T-cell (primary cell): ENCODE data around the gene GDAP1L1. TPM values are rescaled to one million over a fixed set of nuclear protein-coding genes. Genes with fewer than 3 reads are reported as not detected.
A peak's percentile ranks its signal among the peaks of the same experiment; 100 is the strongest.

Source experiments
- ATAC-seq, 4 experiments: fragments of 200-7000 bp in 3 of 4; fragments of 150-1000 bp in 1 of 4; cut with Tn5 transposase; replicated peaks in 1 of 4; 1 replicate in 3 of 4; 2 replicates in 1 of 4; pipeline ENCODE4 v1.10.0; 2021; ENCODE audit warnings: moderate library complexity in 3 of 4, mild to moderate bottlenecking in 2 of 4, moderate number of reproducible peaks in 1 of 4
- CTCF ChIA-PET, 2 donors: fragments of 300-600 bp; sonication (Branson Sonifier 250); formaldehyde crosslinking; loops; one replicate each; lab custom pipeline; 2022; ENCODE audit warnings: antibody characterized with exemption in 2 of 2; lab: Charles Lee
- POLR2A ChIA-PET, 2 donors: fragments of 300-600 bp; sonication (Branson Sonifier 250); formaldehyde crosslinking; loops; one replicate each; lab custom pipeline; 2022; ENCODE audit warnings: antibody characterized with exemption in 2 of 2; lab: Charles Lee
- DNase-seq, 35 experiments: peaks; one replicate each; pipeline versions ENCODE4 v3.0.0 to v3.0.0-alpha.2; 2013 to 2023
- H3K27ac ChIP-seq: one replicate; pipeline ENCODE4 v1.5.1; 2013; ENCODE audit warnings: low read length
- H3K27me3 ChIP-seq, 2 experiments: replicated peaks in 1 of 2; 1 replicate in 1 of 2; 2 replicates in 1 of 2; pipeline versions ENCODE4 v1.6.1 to v1.7.0; 2013; ENCODE audit warnings: low read length in 1 of 2, mixed read lengths in 1 of 2; ENCODE audit not compliant: control insufficient read depth in 2 of 2, insufficient read depth in 2 of 2; ENCODE audit errors: extremely low read depth in 1 of 2
- H3K36me3 ChIP-seq, 2 donors: 1 replicate in 1 of 2; 2 replicates in 1 of 2; pipeline versions ENCODE4 v1.6.1 to v1.7.0; 2013; ENCODE audit warnings: low read length in 1 of 2; ENCODE audit not compliant: control insufficient read depth in 2 of 2, insufficient read depth in 1 of 2; ENCODE audit errors: extremely low read depth in 1 of 2
- H3K4me1 ChIP-seq, 2 experiments: 1 replicate in 1 of 2; 2 replicates in 1 of 2; pipeline versions ENCODE4 v1.6.1 to v1.7.0; 2013; ENCODE audit warnings: low read length in 2 of 2, mixed read lengths in 1 of 2; ENCODE audit not compliant: insufficient read depth in 2 of 2, control insufficient read depth in 1 of 2; ENCODE audit errors: extremely low read depth in 1 of 2
- H3K4me3 ChIP-seq, 2 donors: 1 replicate in 1 of 2; 2 replicates in 1 of 2; pipeline versions ENCODE4 v1.5.1 to v1.7.0; 2013; ENCODE audit warnings: mild to moderate bottlenecking in 2 of 2, low read length in 1 of 2, moderate library complexity in 1 of 2; ENCODE audit not compliant: control insufficient read depth in 1 of 2; ENCODE audit errors: extremely low read depth in 1 of 2
- H3K9me3 ChIP-seq: 2 replicates; pipeline ENCODE4 v1.7.0; 2013
- H3K27ac Mint-ChIP-seq, 2 donors: one replicate each; pipeline ENCODE4 v1.8.0; 2020 to 2021; ENCODE audit warnings: mild to moderate bottlenecking in 2 of 2, mixed read lengths in 2 of 2
- H3K27me3 Mint-ChIP-seq, 2 donors: one replicate each; pipeline ENCODE4 v1.8.0; 2021 to 2022; ENCODE audit warnings: mixed read lengths in 2 of 2
- H3K36me3 Mint-ChIP-seq: one replicate; pipeline ENCODE4 v1.8.0; 2021; ENCODE audit warnings: mixed read lengths
- H3K4me1 Mint-ChIP-seq, 3 donors: one replicate each; pipeline ENCODE4 v1.8.0; 2020 to 2022; ENCODE audit warnings: mixed read lengths in 3 of 3, mild to moderate bottlenecking in 1 of 3
- H3K4me3 Mint-ChIP-seq, 3 donors: one replicate each; pipeline ENCODE4 v1.8.0; 2020 to 2022; ENCODE audit warnings: mild to moderate bottlenecking in 3 of 3, mixed read lengths in 3 of 3, moderate library complexity in 3 of 3
- H3K9me3 Mint-ChIP-seq, 3 donors: one replicate each; pipeline ENCODE4 v1.8.0; 2020 to 2022; ENCODE audit warnings: mixed read lengths in 3 of 3
- whole genome bisulfite sequencing: methylation state at CpG from one replicate; pipeline ENCODE4 v1.1.5; 2013; ENCODE audit warnings: missing lambda C conversion rate; ENCODE audit not compliant: insufficient coverage; 5-methylcytosine and 5-hydroxymethylcytosine counted together
- total RNA-seq, 35 experiments: library from RNA in 6 of 35; stranded (reverse) in 6 of 35; fragments of 120-200 nt in 1 of 35; gene quantifications; one replicate each; pipeline versions ENCODE4 v1.2.1 to v1.2.4 and lab custom pipeline; 2013 to 2026

Gene GDAP1L1
- total RNA-seq, 5 donors from 2014 or later (not counting 1 experiment from before 2014, with no cell fraction given) = not detected

DNA sequence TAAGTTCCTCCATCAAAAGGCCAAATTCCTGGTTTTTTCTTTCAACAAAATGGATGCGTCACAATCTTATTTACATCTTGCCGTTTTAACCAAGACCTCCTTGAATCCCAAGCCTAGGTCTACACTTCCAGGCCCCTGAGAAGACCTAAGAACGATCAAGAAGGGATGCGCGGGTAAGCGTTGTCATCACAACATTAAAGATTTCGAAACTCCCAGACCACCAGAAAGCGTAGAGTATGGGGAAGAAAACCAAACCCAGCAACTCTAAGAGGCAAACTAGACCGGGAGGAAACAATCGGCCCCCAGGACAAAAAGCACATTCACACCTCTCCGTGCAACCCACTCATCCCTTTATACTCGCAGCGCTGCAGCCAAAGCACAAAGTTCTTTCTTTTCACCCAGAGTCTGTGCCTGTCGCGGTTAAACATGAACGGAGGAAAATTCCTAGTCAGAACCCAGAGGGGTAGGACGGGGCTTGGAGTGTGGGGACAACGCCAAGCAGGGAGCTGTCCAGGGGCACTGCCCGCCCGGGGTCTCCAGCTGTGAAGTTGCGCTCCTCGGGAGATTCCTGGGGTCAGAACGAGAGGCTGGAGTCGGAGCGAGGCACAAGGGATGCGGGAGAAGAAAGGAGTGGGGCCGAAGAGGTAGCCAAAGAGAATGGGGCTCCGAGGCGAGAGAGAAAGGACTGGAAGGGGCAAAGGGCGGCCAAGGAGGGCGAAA, 37.3 kb upstream of the GDAP1L1 start:
- Histone ChIP-seq H3K4me3 (peak overlapping the region; percentile 85 to 92), H3K36me3 (peaks cover 0 to 15% of the 10 kb centered on the region in 2 donors), H3K27me3 (no peaks in the 10 kb centered on the region), H3K4me1 (peaks cover 25 to 27% of the 10 kb centered on the region in 2 experiments), H3K27ac (peak overlapping the region; percentile 79), H3K9me3 (no peaks in the 10 kb centered on the region)
- H3K36me3 Mint-ChIP-seq = peaks cover 16% of the 10 kb centered on the region
- H3K27ac Mint-ChIP-seq = peak overlapping the region; percentile 92 to 99
- H3K9me3 Mint-ChIP-seq = no peaks in the 10 kb centered on the region
- DNase-seq (peak in 3 of 35 experiments; percentile 6 to 27 (median 12)), ATAC-seq (no peak)
- peaks cover 64 to 71% (median 68%) of the 10 kb centered on the region in 3 donors for H3K4me1 Mint-ChIP-seq
- CTCF ChIA-PET = interaction anchor here in 1 of 2 donors (1.0 to 2.0 kb wide), 2 partner anchors 9 to 20 kb away, joined by 4 to 6 read pairs; no protein-coding TSS in a partner anchor
- peak overlapping the region; percentile 96 to 99 (median 97) for H3K4me3 Mint-ChIP-seq
- no peaks in the 10 kb centered on the region for H3K27me3 Mint-ChIP-seq
- 4% methylated on average over 22 of the region's 31 CpGs for WGBS
- POLR2A ChIA-PET = no interaction called here

DNA sequence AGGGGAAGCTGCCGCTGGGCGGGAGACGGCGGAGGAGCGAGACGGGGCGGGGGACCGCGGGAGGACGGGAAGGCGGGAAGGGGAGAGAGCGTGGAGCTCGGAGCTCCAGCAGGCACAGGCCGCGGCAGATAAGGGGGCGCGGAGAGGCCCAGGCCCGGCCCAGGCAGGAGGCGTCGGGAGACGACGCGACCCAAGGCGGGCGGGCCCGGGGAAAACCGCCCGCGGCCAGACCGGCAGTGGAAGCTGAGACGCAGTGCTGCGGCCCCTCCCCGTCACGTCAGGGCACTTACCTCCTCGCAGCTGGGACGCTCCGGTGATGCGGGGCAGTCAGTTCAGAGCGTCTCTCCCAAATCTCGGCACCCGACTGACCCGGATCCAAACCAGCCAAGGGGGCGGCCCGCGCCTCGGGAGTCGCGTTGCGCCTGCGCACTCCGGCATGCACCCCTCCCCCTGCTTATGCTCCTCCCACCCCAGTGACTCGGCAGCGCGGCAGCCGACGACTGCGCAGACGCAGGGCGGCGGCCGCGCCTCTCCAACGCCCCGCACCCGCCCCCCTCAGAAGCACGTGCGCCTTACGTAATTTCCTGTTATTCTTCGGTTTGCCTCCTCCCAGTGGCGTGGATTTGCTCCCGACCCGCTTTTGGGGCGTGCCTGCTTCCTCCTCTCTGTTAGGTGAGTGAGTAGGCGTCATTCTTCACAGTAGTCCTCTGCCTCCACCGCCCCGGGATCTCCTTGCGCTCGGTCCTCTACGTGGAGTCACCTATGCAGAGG, 36.5 kb upstream of the GDAP1L1 start, which contains the start of gene OSER1:
TSS of gene OSER1 (minus strand) at position 366 of the 771 bp plus-strand sequence. CDS start 3,814 bp downstream, outside the sequence.
- Mint-ChIP-seq H3K9me3 (no peaks in the 10 kb centered on the region), H3K4me1 (peaks cover 71 to 74% (median 74%) of the 10 kb centered on the region in 3 donors), H3K4me3 (peak within 1 kb of the TSS; percentile 96 to 99 (median 97)), H3K36me3 (peaks cover 16% of the 10 kb centered on the region), H3K27me3 (no peaks in the 10 kb centered on the region), H3K27ac (peak within 1 kb of the TSS; percentile 99)
- ChIA-PET CTCF (interaction anchor here in 1 of 2 donors (1.0 kb wide), 1 partner anchor 8 kb away, joined by 4 read pairs; no protein-coding TSS in a partner anchor), POLR2A (no interaction called here)
- Histone ChIP-seq H3K9me3 (no peaks in the 10 kb centered on the region), H3K36me3 (peaks cover 0 to 8% of the 10 kb centered on the region in 2 donors), H3K4me1 (peaks cover 28 to 33% of the 10 kb centered on the region in 2 experiments), H3K27ac (peak within 1 kb of the TSS; percentile 87), H3K4me3 (peak within 1 kb of the TSS; percentile 85 to 92), H3K27me3 (no peaks in the 10 kb centered on the region)
- DNase-seq (peak; percentile 96 to 99 (median 98)), ATAC-seq (peak; percentile 87 to 91 (median 88))
- under 1% methylated on average over 63 of the region's 79 CpGs for WGBS

DNA sequence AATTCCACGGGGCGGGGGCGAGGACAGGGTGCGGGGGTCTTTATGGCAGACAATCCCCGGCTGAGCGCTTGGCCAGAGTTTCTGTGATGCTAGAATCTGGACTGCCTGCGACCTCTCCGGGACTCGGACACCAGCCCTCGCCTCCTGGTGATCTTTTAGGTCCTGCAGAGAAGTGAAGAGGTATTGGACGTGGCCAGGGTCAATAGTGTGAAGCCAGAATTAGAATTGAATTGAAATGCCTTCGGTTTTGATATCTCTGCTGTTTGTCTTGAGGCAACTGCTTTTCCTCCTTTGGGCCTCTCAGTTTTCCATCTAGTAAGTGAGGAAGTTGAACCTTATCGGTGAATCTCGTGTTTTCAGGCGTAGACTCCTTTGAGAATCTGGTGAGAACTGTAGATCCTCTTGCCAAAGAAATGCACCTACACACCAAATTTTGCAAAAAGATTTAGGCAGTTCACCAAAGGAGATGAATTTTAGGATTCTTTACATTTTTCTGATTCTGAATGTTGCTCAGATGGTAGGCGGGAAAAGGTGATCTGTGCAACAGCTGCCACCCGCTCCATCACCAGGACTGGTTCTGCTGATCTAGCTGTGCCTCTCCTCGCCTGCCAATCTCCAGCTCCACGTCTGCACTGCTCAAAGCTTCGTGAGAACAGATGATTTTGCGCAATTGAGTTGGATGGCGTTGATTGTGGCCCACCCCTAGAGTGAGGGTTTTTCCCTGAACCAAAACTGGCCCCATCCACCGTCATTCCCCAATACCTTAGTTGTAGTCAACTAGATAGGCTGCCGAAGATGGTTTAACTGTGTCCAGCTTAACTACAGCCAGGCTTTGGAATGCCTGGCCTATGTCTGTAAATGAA, 35.7 kb upstream of the GDAP1L1 start:
- Histone ChIP-seq H3K4me3 (peak overlapping the region; percentile 78 to 81), H3K36me3 (peaks cover 0 to 2% of the 10 kb centered on the region in 2 donors), H3K27me3 (no peaks in the 10 kb centered on the region), H3K9me3 (no peaks in the 10 kb centered on the region), H3K4me1 (peaks cover 28 to 33% of the 10 kb centered on the region in 2 experiments), H3K27ac (peak overlapping the region; percentile 87)
- DNase-seq = peak in 8 of 35 experiments; percentile 14 to 49 (median 25)
- Mint-ChIP-seq H3K27me3 (no peaks in the 10 kb centered on the region), H3K27ac (peak overlapping the region; percentile 99), H3K9me3 (no peaks in the 10 kb centered on the region), H3K36me3 (peaks cover 16% of the 10 kb centered on the region), H3K4me3 (peak overlapping the region; percentile 96 to 99 (median 97)), H3K4me1 (peaks cover 73 to 77% (median 77%) of the 10 kb centered on the region in 3 donors)
- CTCF ChIA-PET = interaction anchor here (0.5 to 1.9 kb wide), 5 partner anchors 98 to 728 kb away, joined by 3 to 13 read pairs (median 3); partner anchors contain the start of gene FITM2 (in 1 of the 2)
- ATAC-seq = peak in 1 of 4 experiments; percentile 0
- POLR2A ChIA-PET = interaction anchor here (0.7 to 0.9 kb wide), 2 partner anchors 100 to 394 kb away, joined by 3 to 4 read pairs; partner anchors contain the start of gene FITM2 (in 1 of the 2)
- WGBS = 16% methylated on average over 16 of the region's 24 CpGs

- peak overlapping the region; percentile 99 for H3K27ac Mint-ChIP-seq
Measured at GRCh38 chr20:44212792-44213191, 34.3 kb upstream of the GDAP1L1 start.

GRCh38 chr20:44215125-44215524, 32.0 kb upstream of the GDAP1L1 start:
- no peak overlapping the region for H3K27ac ChIP-seq
- H3K27me3 Mint-ChIP-seq = no peaks in the 10 kb centered on the region
- peaks cover 68 to 78% (median 78%) of the 10 kb centered on the region in 3 donors for H3K4me1 Mint-ChIP-seq
- H3K9me3 ChIP-seq = no peaks in the 10 kb centered on the region
- peaks cover 0 to 2% of the 10 kb centered on the region in 2 donors for H3K36me3 ChIP-seq
- ChIA-PET CTCF (interaction anchor here (0.8 to 8.2 kb wide), 8 partner anchors 9 to 395 kb away, joined by 3 to 246 read pairs (median 4); partner anchors contain the start of gene FITM2 (in 2 of the 2)), POLR2A (interaction anchor here (0.6 to 1.0 kb wide), 3 partner anchors 96 to 432 kb away, joined by 3 to 7 read pairs (median 4); partner anchors contain the start of gene FITM2 (in 1 of the 2))
- no peak for ATAC-seq
- peak overlapping the region; percentile 36 to 88 for H3K27ac Mint-ChIP-seq
- H3K36me3 Mint-ChIP-seq = peaks cover 14% of the 10 kb centered on the region
- no peaks in the 10 kb centered on the region for H3K9me3 Mint-ChIP-seq
- peak; percentile 49 to 84 (median 73) for DNase-seq
- WGBS = 50% methylated on average over 7 of the region's 7 CpGs
- peaks cover 34 to 58% of the 10 kb centered on the region in 2 experiments for H3K4me1 ChIP-seq
- H3K4me3 ChIP-seq = no peak overlapping the region
- H3K27me3 ChIP-seq = no peaks in the 10 kb centered on the region
- peak overlapping the region in 1 of 3 donors; percentile 39 for H3K4me3 Mint-ChIP-seq

More at GRCh38 chr20:44212792-44213191, 34.3 kb upstream of the GDAP1L1 start:
- DNase-seq = no peak
- Histone ChIP-seq H3K4me1 (peaks cover 35 to 45% of the 10 kb centered on the region in 2 experiments), H3K36me3 (peaks cover 0 to 2% of the 10 kb centered on the region in 2 donors), H3K27me3 (no peaks in the 10 kb centered on the region), H3K4me3 (no peak overlapping the region), H3K27ac (no peak overlapping the region), H3K9me3 (no peaks in the 10 kb centered on the region)
- ChIA-PET POLR2A (interaction anchor here in 1 of 2 donors (0.6 kb wide), 1 partner anchor 59 kb away, joined by 3 read pairs; no protein-coding TSS in a partner anchor), CTCF (interaction anchor here (1.9 to 8.2 kb wide), 2 partner anchors 97 to 98 kb away, joined by 13 to 111 read pairs; partner anchors contain the start of gene FITM2 (in 2 of the 2))
- Mint-ChIP-seq H3K4me1 (peaks cover 67 to 78% (median 76%) of the 10 kb centered on the region in 3 donors), H3K9me3 (no peaks in the 10 kb centered on the region), H3K36me3 (peaks cover 14% of the 10 kb centered on the region), H3K27me3 (no peaks in the 10 kb centered on the region), H3K4me3 (peak overlapping the region in 2 of 3 donors; percentile 97 to 99)
- WGBS = 100% methylated on average over 1 of the region's 4 CpGs
- no peak for ATAC-seq
